ENCODE data around the gene AUTS2. TPM values are rescaled to one million over a fixed set of nuclear protein-coding genes. Genes with fewer than 3 reads are reported as not detected.
A peak's percentile ranks its signal among the peaks of the same experiment; 100 is the strongest.

The AUTS2 gene
- total RNA-seq, 1 donor from 2014 or later = 125 TPM

DNA sequence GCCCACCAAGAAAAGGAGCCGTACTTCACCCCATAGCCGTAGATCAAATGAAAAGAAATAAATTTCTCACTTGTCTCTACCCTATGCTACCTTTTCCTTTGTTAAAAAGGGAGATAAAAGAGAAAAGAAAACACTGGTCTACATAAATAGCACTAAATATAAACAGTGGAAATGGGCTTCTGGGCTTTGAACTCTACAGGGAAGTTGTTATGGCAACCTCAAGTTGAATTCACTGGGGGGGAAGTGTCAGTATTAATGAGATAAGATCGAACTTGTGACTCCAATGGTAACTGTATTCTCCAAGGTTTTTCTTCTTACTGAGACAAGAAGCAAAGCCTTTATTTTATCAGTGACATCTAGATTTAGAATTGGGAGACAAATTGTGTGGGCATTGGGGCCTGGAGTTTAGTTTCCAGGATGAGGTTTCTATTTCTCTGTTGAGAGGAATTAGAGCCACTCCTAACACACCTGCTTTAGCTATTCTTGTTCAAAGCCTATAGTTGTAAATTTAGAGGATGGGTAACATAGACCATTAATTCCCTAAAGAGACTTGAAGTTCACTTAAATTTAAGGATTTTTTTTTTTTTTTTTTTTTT, 929.3 kb downstream of the AUTS2 start:
- peaks cover 11% of the 10 kb centered on the region for H3K27me3 Mint-ChIP-seq
- H3K4me1 Mint-ChIP-seq (ENCODE audit: low read depth) = peaks cover 11% of the 10 kb centered on the region
- no peak overlapping the region for H3K27ac Mint-ChIP-seq
- peaks cover 8% of the 10 kb centered on the region for H3K9me3 Mint-ChIP-seq (ENCODE audit: low read depth)
- no peak overlapping the region for H3K4me3 Mint-ChIP-seq (ENCODE audit: low read depth)
- TF ChIP-seq, protein P1, sequence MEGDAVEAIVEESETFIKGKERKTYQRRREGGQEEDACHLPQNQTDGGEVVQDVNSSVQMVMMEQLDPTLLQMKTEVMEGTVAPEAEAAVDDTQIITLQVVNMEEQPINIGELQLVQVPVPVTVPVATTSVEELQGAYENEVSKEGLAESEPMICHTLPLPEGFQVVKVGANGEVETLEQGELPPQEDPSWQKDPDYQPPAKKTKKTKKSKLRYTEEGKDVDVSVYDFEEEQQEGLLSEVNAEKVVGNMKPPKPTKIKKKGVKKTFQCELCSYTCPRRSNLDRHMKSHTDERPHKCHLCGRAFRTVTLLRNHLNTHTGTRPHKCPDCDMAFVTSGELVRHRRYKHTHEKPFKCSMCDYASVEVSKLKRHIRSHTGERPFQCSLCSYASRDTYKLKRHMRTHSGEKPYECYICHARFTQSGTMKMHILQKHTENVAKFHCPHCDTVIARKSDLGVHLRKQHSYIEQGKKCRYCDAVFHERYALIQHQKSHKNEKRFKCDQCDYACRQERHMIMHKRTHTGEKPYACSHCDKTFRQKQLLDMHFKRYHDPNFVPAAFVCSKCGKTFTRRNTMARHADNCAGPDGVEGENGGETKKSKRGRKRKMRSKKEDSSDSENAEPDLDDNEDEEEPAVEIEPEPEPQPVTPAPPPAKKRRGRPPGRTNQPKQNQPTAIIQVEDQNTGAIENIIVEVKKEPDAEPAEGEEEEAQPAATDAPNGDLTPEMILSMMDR (IDR thresholded peaks at IDR 0.05; ENCODE audit: unreplicated experiment) = no peak
- peaks cover 6% of the 10 kb centered on the region for H3K36me3 Mint-ChIP-seq (ENCODE audit: insufficient read depth)
- DNase-seq (ENCODE audit: low spot score, unreplicated experiment) = no peak

DNA sequence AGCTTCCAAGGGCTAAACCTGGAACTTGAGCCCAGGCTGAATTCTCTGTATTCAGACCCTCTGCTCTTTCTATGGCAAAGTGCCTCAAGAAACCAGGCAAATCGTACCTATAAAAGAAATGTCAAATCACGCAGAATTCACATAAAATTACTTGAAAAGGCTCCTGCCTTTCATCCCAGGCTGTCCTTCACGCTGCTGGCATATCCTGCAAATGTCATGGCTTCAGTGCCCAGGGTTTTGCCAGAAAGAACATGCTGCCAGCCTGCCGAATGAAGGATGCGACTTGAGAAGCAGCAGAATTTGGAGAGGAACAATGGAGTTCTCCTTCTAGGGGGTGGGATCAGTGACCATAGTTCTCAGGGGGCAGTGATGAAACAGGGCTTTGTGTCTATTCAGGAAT, 931.2 kb downstream of the AUTS2 start:
- Mint-ChIP-seq H3K4me1 (ENCODE audit: low read depth) (peaks cover 4% of the 10 kb centered on the region), H3K36me3 (ENCODE audit: insufficient read depth) (peaks cover 7% of the 10 kb centered on the region), H3K27ac (no peak overlapping the region), H3K4me3 (ENCODE audit: low read depth) (no peak overlapping the region), H3K9me3 (ENCODE audit: low read depth) (peaks cover 8% of the 10 kb centered on the region), H3K27me3 (peaks cover 11% of the 10 kb centered on the region)
- TF ChIP-seq, protein P1 (IDR thresholded peaks at IDR 0.05; ENCODE audit: unreplicated experiment) = no peak
- no peak for DNase-seq (ENCODE audit: low spot score, unreplicated experiment)

DNA sequence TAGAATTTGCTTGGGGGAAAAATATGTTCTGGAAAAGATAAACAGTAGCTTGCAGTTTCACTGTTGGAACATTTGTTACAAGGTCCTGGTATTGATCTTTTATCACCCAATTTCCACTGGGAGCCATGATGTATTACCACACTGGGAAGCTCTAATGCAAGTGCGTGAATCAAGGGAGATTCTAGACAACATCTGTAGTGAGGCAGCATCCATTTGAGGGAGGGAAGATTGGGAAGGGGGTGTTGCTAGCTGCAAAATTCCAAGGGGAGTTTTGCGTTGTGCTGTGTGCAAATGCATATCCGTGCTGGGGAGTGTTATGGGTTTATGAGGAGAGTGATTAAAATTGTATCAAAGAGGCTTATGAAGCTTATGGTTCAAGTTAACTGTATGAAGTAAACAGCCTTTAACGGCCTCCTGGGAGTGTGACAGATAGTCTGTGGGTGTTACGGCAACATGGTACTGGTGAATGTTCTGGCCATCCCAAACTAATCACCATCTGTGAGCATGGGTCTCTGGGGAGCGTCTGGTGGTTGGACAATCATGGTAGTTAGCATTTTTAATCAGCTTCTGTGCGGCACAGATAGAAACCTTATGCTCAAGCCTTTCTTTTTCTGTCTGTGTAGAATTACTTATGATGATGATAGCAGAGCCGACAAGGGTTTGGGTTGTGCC, 931.8 kb downstream of the AUTS2 start:
- Mint-ChIP-seq H3K27me3 (peaks cover 11% of the 10 kb centered on the region), H3K4me3 (ENCODE audit: low read depth) (no peak overlapping the region), H3K36me3 (ENCODE audit: insufficient read depth) (peaks cover 7% of the 10 kb centered on the region), H3K9me3 (ENCODE audit: low read depth) (peaks cover 8% of the 10 kb centered on the region), H3K27ac (no peak overlapping the region), H3K4me1 (ENCODE audit: low read depth) (peaks cover 4% of the 10 kb centered on the region)
- TF ChIP-seq, protein P1 (IDR thresholded peaks at IDR 0.05; ENCODE audit: unreplicated experiment) = no peak
- DNase-seq (ENCODE audit: low spot score, unreplicated experiment) = no peak

- Mint-ChIP-seq H3K27ac (no peak overlapping the region), H3K36me3 (ENCODE audit: insufficient read depth) (peaks cover 5% of the 10 kb centered on the region), H3K9me3 (ENCODE audit: low read depth) (peaks cover 8% of the 10 kb centered on the region), H3K4me3 (ENCODE audit: low read depth) (no peak overlapping the region), H3K27me3 (no peaks in the 10 kb centered on the region), H3K4me1 (ENCODE audit: low read depth) (no peaks in the 10 kb centered on the region)
- no peak for DNase-seq (ENCODE audit: low spot score, unreplicated experiment)
- TF ChIP-seq, protein P1 (IDR thresholded peaks at IDR 0.05; ENCODE audit: unreplicated experiment) = no peak
Measured at GRCh38 chr7:70533614-70534013, 935.3 kb downstream of the AUTS2 start.

GRCh38 chr7:70539205-70539604, 940.9 kb downstream of the AUTS2 start:
- Mint-ChIP-seq H3K36me3 (ENCODE audit: insufficient read depth) (no peaks in the 10 kb centered on the region), H3K4me1 (ENCODE audit: low read depth) (no peaks in the 10 kb centered on the region), H3K27ac (peak overlapping the region; percentile 0), H3K9me3 (ENCODE audit: low read depth) (no peaks in the 10 kb centered on the region), H3K4me3 (ENCODE audit: low read depth) (no peak overlapping the region), H3K27me3 (peaks cover 7% of the 10 kb centered on the region)
- TF ChIP-seq, protein P1 (IDR thresholded peaks at IDR 0.05; ENCODE audit: unreplicated experiment) = no peak
- DNase-seq (ENCODE audit: low spot score, unreplicated experiment) = no peak
